Psoas muscle (tissue), 8 donors: Measurements from ENCODE around the gene PDZRN4. TPM values are rescaled to one million over a fixed set of nuclear protein-coding genes. Genes with fewer than 3 reads are reported as not detected.
A peak's percentile ranks its signal among the peaks of the same experiment; 100 is the strongest.

ENCODE experiments used
- ATAC-seq, 4 donors: fragments of 200-7000 bp; cut with Tn5 transposase; one replicate each; pipeline ENCODE4 v1.9.1; 2020; ENCODE audit warnings: moderate library complexity in 3 of 4, mild to moderate bottlenecking in 2 of 4
- DNase-seq, 2 donors: peaks; one replicate each; pipeline ENCODE4 v3.0.0-alpha.2; 2020
- H3K27ac ChIP-seq: fragments of 200-600 bp; one replicate; pipeline ENCODE4 v1.8.0; 2022
- H3K27me3 ChIP-seq, 3 donors: fragments of 200-600 bp in 1 of 3; one replicate each; pipeline versions ENCODE4 v1.6.1 to v1.8.0; 2013 to 2022; ENCODE audit warnings: low read length in 2 of 3, mild to moderate bottlenecking in 2 of 3, moderate library complexity in 1 of 3; ENCODE audit not compliant: insufficient read depth in 3 of 3
- H3K36me3 ChIP-seq, 2 donors: fragments of 200-600 bp in 1 of 2; one replicate each; pipeline versions ENCODE4 v1.6.1 to v1.8.0; 2013 to 2022; ENCODE audit warnings: low read depth in 1 of 2, mild to moderate bottlenecking in 1 of 2, moderate library complexity in 1 of 2; ENCODE audit not compliant: insufficient read depth in 1 of 2
- H3K4me1 ChIP-seq: fragments of 200-600 bp; one replicate; pipeline ENCODE4 v1.8.0; 2022
- H3K4me3 ChIP-seq: fragments of 200-600 bp; one replicate; pipeline ENCODE4 v1.8.0; 2022; ENCODE audit warnings: mild to moderate bottlenecking
- H3K9me3 ChIP-seq: fragments of 200-600 bp; one replicate; pipeline ENCODE4 v1.8.0; 2022
- WGBS, 3 donors: extraction: QIAGEN DNeasy Blood & Tissue Kit; methylation state at CpG; one replicate each; pipeline versions ENCODE4 v1.1.6 to v1.1.7; 2013; 5-methylcytosine and 5-hydroxymethylcytosine counted together
- intact Hi-C, 2 donors: fragments of 100-400 bp; cut with DNase I; formaldehyde crosslinking; loops; one replicate each; pipeline versions ENCODE4 v1.11.0 to v1.14.2; 2022
- polyA plus RNA-seq, 3 donors: library from polyadenylated mRNA; stranded (reverse); fragments of 200-250 nt; gene quantifications; one replicate each; pipeline ENCODE4 v1.2.3, GENCODE V29; 2013
- total RNA-seq, 4 donors: library from RNA; stranded (reverse); fragmentation: NEBNext Ultra II Directional in 2 of 4; extraction: Animal tissue kit (Norgen Biotek cat#: 25700) in 2 of 4; gene quantifications; one replicate each; pipeline versions ENCODE4 v1.2.1 to v1.2.4, GENCODE V29; 2021 to 2023
- TF ChIP-seq, protein P1 (sequence below): fragments of 200-600 bp; IDR thresholded peaks from one replicate; pipeline ENCODE4 v1.8.0; 2022; ENCODE audit warnings: antibody characterized with exemption
- donor health status: healthy with polysubstance abuse.
- donor health status: DM: no; HTN: no; CAD: no; lungs with moderate emphysema.
- donor health status: Bipolar disorder and iron deficiency.
- donor health status: healthy.
- donor health status: DM: yes; HTN: yes; CAD: no.
- donor health status: DM: no; HTN: no; CAD: no.
- donor health status: DM: no; HTN: no; CAD: no.
- donor health status: DM: yes; HTN: yes; CAD: no.

The PDZRN4 gene
- total and polyA plus RNA-seq, 7 donors = 0.11 to 0.39 (median 0.20) TPM; not detected in 1

DNA sequence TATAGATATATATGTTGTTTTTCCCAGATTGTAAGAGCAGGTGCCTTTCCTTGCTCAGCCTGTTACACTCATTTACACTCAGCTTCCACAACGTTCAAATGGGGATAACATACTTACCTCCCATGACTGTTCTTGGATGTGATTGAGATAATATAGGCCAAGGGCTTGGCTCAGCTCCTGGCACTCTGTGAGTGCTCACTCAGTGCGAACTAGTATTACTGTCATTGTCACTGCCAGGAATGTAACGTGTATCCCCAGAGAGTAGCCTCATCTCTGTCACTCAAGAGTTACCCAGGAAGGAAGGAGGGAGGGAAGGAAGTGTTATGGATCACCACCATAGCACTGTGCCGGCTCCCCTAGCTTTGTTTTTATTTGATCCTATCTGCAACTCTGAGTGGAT is 307.9 kb downstream of the PDZRN4 start:
- TF ChIP-seq, protein P1, sequence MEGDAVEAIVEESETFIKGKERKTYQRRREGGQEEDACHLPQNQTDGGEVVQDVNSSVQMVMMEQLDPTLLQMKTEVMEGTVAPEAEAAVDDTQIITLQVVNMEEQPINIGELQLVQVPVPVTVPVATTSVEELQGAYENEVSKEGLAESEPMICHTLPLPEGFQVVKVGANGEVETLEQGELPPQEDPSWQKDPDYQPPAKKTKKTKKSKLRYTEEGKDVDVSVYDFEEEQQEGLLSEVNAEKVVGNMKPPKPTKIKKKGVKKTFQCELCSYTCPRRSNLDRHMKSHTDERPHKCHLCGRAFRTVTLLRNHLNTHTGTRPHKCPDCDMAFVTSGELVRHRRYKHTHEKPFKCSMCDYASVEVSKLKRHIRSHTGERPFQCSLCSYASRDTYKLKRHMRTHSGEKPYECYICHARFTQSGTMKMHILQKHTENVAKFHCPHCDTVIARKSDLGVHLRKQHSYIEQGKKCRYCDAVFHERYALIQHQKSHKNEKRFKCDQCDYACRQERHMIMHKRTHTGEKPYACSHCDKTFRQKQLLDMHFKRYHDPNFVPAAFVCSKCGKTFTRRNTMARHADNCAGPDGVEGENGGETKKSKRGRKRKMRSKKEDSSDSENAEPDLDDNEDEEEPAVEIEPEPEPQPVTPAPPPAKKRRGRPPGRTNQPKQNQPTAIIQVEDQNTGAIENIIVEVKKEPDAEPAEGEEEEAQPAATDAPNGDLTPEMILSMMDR = no peak
- H3K4me3 ChIP-seq = no peak overlapping the region
- no peaks in the 10 kb centered on the region for H3K36me3 ChIP-seq
- 15 to 35% (median 24%) methylated on average over 4 of the region's 4 CpGs for WGBS, 3 donors
- H3K4me1 ChIP-seq = no peaks in the 10 kb centered on the region
- H3K27ac ChIP-seq = no peak overlapping the region
- DNase-seq (peak in 1 of 2 donors; percentile 58), ATAC-seq (peak; percentile 42 to 95 (median 68))
- intact Hi-C loops = no loop called here
- no peaks in the 10 kb centered on the region for H3K27me3 ChIP-seq
- no peaks in the 10 kb centered on the region for H3K9me3 ChIP-seq

DNA sequence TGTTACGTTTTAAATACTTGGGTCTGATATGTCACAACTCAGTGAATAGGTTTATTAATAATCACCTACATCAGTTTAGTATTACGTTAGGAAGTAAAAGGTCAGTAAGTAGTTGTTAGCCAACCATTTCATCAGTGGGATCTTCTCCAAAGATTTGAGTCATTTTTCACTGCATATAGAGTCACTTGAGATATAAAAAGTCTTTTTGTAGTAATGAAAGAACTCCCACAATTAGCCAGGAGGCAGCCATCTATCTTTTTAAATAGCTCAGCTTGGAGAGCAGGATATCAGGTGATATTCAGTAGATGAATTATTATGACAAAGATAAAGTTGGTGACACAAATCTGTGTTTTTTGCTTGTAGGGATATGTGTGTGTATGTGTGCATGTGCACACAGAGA is 309.3 kb downstream of the PDZRN4 start:
- WGBS, 3 donors = 22 to 44% (median 30%) methylated on average over 2 of the region's 2 CpGs
- intact Hi-C loops = no loop called here
- Histone ChIP-seq H3K4me1 (no peaks in the 10 kb centered on the region), H3K27me3 (no peaks in the 10 kb centered on the region), H3K36me3 (no peaks in the 10 kb centered on the region), H3K27ac (no peak overlapping the region), H3K4me3 (no peak overlapping the region), H3K9me3 (no peaks in the 10 kb centered on the region)
- ATAC-seq (peak; percentile 61 to 91 (median 78)), DNase-seq (no peak)
- TF ChIP-seq, protein P1 = no peak

DNA sequence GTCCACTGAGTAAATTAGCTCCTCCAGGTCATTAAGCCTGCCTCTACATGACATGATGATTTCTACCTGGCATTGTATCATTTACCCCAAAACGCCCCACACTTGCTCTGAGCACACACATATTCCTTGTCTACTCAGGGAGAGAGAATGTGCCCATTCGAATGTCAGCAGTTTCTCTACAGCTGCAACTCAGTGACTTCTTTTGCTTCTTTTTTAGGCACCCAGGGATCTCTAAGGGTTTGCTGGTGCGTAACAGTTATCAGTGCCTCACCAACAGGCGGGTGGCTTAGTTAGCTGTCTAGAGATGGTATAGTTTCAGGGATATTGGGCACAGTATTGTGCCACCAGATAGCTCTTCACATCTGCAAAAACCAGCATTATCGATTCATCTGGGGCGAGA is 316.9 kb downstream of the PDZRN4 start:
- Histone ChIP-seq H3K27me3 (no peaks in the 10 kb centered on the region), H3K4me1 (no peaks in the 10 kb centered on the region), H3K9me3 (no peaks in the 10 kb centered on the region), H3K4me3 (no peak overlapping the region), H3K27ac (no peak overlapping the region), H3K36me3 (no peaks in the 10 kb centered on the region)
- 95 to 96% (median 95%) methylated on average over 6 of the region's 6 CpGs for WGBS, 3 donors
- no peak for ATAC-seq
- TF ChIP-seq, protein P1 = no peak
- no peak for DNase-seq
- intact Hi-C loops = no loop called here

DNA sequence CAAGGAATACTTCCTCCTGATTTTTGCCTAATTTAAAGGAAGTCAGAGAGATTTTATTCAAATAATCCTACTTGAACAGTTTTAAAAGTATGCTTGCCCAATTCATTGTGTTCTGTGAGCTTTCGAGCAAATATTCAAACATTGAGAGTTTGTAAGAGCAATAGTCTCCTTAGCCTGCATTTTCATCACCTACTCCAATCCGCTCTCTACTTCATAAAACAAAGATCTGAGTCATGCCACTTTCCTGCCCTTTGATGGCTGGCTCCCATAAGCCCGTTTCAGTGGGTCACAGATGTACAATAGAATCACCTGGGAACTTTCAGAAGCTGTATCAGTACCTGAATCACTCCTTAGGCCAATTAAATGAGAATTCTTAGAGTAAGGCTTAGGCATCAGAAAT is 319.2 kb downstream of the PDZRN4 start:
- TF ChIP-seq, protein P1 = no peak

More for the DNA sequence above, 319.2 kb downstream of the PDZRN4 start:
- no peaks in the 10 kb centered on the region for H3K36me3 ChIP-seq
- H3K4me3 ChIP-seq = no peak overlapping the region
- no peak overlapping the region for H3K27ac ChIP-seq
- no peaks in the 10 kb centered on the region for H3K27me3 ChIP-seq
- DNase-seq (no peak), ATAC-seq (no peak)
- WGBS, 3 donors = 85 to 88% (median 86%) methylated on average over 3 of the region's 3 CpGs
- no peaks in the 10 kb centered on the region for H3K4me1 ChIP-seq
- intact Hi-C loops = no loop called here
- no peaks in the 10 kb centered on the region for H3K9me3 ChIP-seq
